DND-41 (cell line): Measurements from ENCODE around the gene PGA3.

ENCODE experiments used
- EZH2 ChIP-seq: IDR thresholded peaks from 3 replicates; pipeline ENCODE4 v1.6.1; 2012; ENCODE audit warnings: borderline replicate concordance, low read depth, mild to moderate bottlenecking, moderate library complexity, low read length, inconsistent platforms; ENCODE audit not compliant: severe bottlenecking
- TF ChIP-seq, protein P1 (sequence below): IDR thresholded peaks from 2 replicates; pipeline ENCODE4 v1.5.1; 2012; ENCODE audit warnings: borderline replicate concordance, low read length, moderate library complexity, mild to moderate bottlenecking; ENCODE audit not compliant: poor library complexity, severe bottlenecking; ENCODE audit errors: extremely low read depth

DNA sequence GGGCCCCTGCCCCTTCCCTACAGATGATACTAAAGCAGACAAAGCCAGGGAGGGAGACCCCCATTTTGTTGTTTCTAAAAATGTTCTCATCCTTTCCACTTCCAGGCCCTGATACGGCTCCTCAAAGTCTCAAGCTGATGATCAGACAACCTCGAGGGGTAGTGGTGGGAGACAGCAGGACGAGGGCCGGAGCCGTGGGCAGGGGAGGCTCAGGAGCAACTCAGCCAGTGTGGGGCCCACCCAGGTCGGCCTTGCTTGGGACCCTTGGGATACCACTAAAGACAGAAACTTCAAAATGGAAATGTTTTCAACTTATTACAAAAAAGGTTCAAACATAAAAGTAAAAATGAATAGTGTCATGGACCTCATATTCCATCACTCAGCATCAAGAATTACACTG lies 26.9 kb upstream of the PGA3 start:
- TF ChIP-seq, protein P1, sequence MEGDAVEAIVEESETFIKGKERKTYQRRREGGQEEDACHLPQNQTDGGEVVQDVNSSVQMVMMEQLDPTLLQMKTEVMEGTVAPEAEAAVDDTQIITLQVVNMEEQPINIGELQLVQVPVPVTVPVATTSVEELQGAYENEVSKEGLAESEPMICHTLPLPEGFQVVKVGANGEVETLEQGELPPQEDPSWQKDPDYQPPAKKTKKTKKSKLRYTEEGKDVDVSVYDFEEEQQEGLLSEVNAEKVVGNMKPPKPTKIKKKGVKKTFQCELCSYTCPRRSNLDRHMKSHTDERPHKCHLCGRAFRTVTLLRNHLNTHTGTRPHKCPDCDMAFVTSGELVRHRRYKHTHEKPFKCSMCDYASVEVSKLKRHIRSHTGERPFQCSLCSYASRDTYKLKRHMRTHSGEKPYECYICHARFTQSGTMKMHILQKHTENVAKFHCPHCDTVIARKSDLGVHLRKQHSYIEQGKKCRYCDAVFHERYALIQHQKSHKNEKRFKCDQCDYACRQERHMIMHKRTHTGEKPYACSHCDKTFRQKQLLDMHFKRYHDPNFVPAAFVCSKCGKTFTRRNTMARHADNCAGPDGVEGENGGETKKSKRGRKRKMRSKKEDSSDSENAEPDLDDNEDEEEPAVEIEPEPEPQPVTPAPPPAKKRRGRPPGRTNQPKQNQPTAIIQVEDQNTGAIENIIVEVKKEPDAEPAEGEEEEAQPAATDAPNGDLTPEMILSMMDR: no peak
- no peak for TF ChIP-seq EZH2
